ENCODE results near the gene ASIC2.

ASIC2 gene

DNA sequence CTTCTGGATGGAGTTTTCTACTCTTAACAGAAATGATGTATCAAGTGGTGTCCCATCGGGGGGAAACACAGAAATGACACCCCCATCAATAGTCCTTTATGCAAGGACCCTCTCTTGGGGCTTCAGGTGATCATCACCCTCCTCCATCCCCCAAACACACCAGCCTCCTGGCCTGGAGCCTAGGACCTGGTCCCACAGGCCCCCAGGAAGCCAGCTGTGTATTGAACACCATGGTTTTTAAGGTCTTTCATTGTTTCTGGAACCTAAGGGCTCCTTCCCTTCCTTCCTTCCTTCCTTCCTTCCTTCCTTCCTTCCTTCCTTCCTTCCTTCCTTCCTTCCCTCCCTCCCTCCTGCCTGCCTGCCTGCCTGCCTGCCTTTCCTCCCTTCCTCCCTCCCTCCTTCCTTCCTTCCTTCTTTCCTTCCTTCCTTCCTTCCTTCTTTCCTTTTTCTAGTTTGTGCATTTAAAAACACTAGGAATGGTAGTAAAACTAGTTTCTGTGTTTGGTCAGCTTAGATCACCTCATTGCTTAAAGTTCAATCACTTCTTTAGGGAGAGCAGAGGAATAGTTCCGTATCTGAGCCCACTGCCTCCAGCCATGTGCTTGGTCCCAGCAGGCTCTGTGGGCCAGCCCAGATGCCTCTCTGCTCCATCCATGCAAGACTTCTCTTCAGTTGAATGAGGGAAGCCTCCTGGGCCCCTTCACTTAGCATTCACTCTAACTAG lies 23.6 kb downstream of the ASIC2 start:
- peaks cover 0 to 6% of the 10 kb centered on the region in 2 donors for H3K27me3 ChIP-seq (ENCODE audit: control insufficient read depth in 1 of 2, insufficient read depth in 2 of 2, low read length in 2 of 2)
- no peaks in the 10 kb centered on the region for H3K36me3 ChIP-seq (ENCODE audit: control insufficient read depth in 2 of 2, insufficient read depth in 2 of 2, low read length in 2 of 2)
- no peaks in the 10 kb centered on the region for H3K9me3 ChIP-seq (ENCODE audit: control insufficient read depth in 2 of 2, low read length in 2 of 2)
- H3K27ac ChIP-seq (ENCODE audit: low read length) = no peak overlapping the region
- H3K4me1 ChIP-seq (ENCODE audit: control insufficient read depth, insufficient read depth, low read length) = no peaks in the 10 kb centered on the region
- no peak overlapping the region for H3K9ac ChIP-seq (ENCODE audit: low read length in 2 of 2)
- H3K4me3 ChIP-seq (ENCODE audit: low read length in 2 of 2) = no peak overlapping the region

GRCh38 chr17:33267851-33268548 lies 25.1 kb downstream of the ASIC2 start:
- Histone ChIP-seq H3K27ac (ENCODE audit: low read length) (no peak overlapping the region), H3K4me3 (ENCODE audit: low read length in 2 of 2) (no peak overlapping the region)

GRCh38 chr17:33267271-33267790 lies 25.8 kb downstream of the ASIC2 start:
- peaks cover 0 to 12% of the 10 kb centered on the region in 2 donors for H3K27me3 ChIP-seq (ENCODE audit: control insufficient read depth in 1 of 2, insufficient read depth in 2 of 2, low read length in 2 of 2)
- no peak overlapping the region for H3K9ac ChIP-seq (ENCODE audit: low read length in 2 of 2)
- H3K4me3 ChIP-seq (ENCODE audit: low read length in 2 of 2) = no peak overlapping the region
- no peaks in the 10 kb centered on the region for H3K4me1 ChIP-seq (ENCODE audit: control insufficient read depth, insufficient read depth, low read length)
- no peaks in the 10 kb centered on the region for H3K36me3 ChIP-seq (ENCODE audit: control insufficient read depth in 2 of 2, insufficient read depth in 2 of 2, low read length in 2 of 2)
- no peak overlapping the region for H3K27ac ChIP-seq (ENCODE audit: low read length)
- no peaks in the 10 kb centered on the region for H3K9me3 ChIP-seq (ENCODE audit: control insufficient read depth in 2 of 2, low read length in 2 of 2)

More at GRCh38 chr17:33267851-33268548, 25.1 kb downstream of the ASIC2 start:
- Histone ChIP-seq H3K4me1 (ENCODE audit: control insufficient read depth, insufficient read depth, low read length) (no peaks in the 10 kb centered on the region), H3K9ac (ENCODE audit: low read length in 2 of 2) (no peak overlapping the region), H3K27me3 (ENCODE audit: control insufficient read depth in 1 of 2, insufficient read depth in 2 of 2, low read length in 2 of 2) (peaks cover 0 to 12% of the 10 kb centered on the region in 2 donors), H3K9me3 (ENCODE audit: control insufficient read depth in 2 of 2, low read length in 2 of 2) (no peaks in the 10 kb centered on the region), H3K36me3 (ENCODE audit: control insufficient read depth in 2 of 2, insufficient read depth in 2 of 2, low read length in 2 of 2) (no peaks in the 10 kb centered on the region)

- Histone ChIP-seq H3K9ac (ENCODE audit: low read length in 2 of 2) (no peak overlapping the region), H3K27me3 (ENCODE audit: control insufficient read depth in 1 of 2, insufficient read depth in 2 of 2, low read length in 2 of 2) (peaks cover 0 to 12% of the 10 kb centered on the region in 2 donors), H3K4me3 (ENCODE audit: low read length in 2 of 2) (no peak overlapping the region)
Measured at GRCh38 chr17:33266611-33267010, 26.5 kb downstream of the ASIC2 start.

GRCh38 chr17:33266116-33266515 lies 27.0 kb downstream of the ASIC2 start:
- Histone ChIP-seq H3K9me3 (ENCODE audit: control insufficient read depth in 2 of 2, low read length in 2 of 2) (no peaks in the 10 kb centered on the region), H3K27me3 (ENCODE audit: control insufficient read depth in 1 of 2, insufficient read depth in 2 of 2, low read length in 2 of 2) (peaks cover 0 to 13% of the 10 kb centered on the region in 2 donors), H3K4me3 (ENCODE audit: low read length in 2 of 2) (no peak overlapping the region), H3K4me1 (ENCODE audit: control insufficient read depth, insufficient read depth, low read length) (no peaks in the 10 kb centered on the region), H3K9ac (ENCODE audit: low read length in 2 of 2) (no peak overlapping the region), H3K36me3 (ENCODE audit: control insufficient read depth in 2 of 2, insufficient read depth in 2 of 2, low read length in 2 of 2) (no peaks in the 10 kb centered on the region), H3K27ac (ENCODE audit: low read length) (no peak overlapping the region)

More at GRCh38 chr17:33266611-33267010, 26.5 kb downstream of the ASIC2 start:
- H3K9me3 ChIP-seq (ENCODE audit: control insufficient read depth in 2 of 2, low read length in 2 of 2) = no peaks in the 10 kb centered on the region
- no peak overlapping the region for H3K27ac ChIP-seq (ENCODE audit: low read length)
- no peaks in the 10 kb centered on the region for H3K4me1 ChIP-seq (ENCODE audit: control insufficient read depth, insufficient read depth, low read length)
- no peaks in the 10 kb centered on the region for H3K36me3 ChIP-seq (ENCODE audit: control insufficient read depth in 2 of 2, insufficient read depth in 2 of 2, low read length in 2 of 2)

GRCh38 chr17:33263396-33263795 lies 29.7 kb downstream of the ASIC2 start:
- Histone ChIP-seq H3K36me3 (ENCODE audit: control insufficient read depth in 2 of 2, insufficient read depth in 2 of 2, low read length in 2 of 2) (no peaks in the 10 kb centered on the region), H3K4me1 (ENCODE audit: control insufficient read depth, insufficient read depth, low read length) (no peaks in the 10 kb centered on the region), H3K27me3 (ENCODE audit: control insufficient read depth in 1 of 2, insufficient read depth in 2 of 2, low read length in 2 of 2) (peaks cover 0 to 16% of the 10 kb centered on the region in 2 donors), H3K9me3 (ENCODE audit: control insufficient read depth in 2 of 2, low read length in 2 of 2) (no peaks in the 10 kb centered on the region), H3K9ac (ENCODE audit: low read length in 2 of 2) (no peak overlapping the region), H3K4me3 (ENCODE audit: low read length in 2 of 2) (no peak overlapping the region), H3K27ac (ENCODE audit: low read length) (no peak overlapping the region)

DNA sequence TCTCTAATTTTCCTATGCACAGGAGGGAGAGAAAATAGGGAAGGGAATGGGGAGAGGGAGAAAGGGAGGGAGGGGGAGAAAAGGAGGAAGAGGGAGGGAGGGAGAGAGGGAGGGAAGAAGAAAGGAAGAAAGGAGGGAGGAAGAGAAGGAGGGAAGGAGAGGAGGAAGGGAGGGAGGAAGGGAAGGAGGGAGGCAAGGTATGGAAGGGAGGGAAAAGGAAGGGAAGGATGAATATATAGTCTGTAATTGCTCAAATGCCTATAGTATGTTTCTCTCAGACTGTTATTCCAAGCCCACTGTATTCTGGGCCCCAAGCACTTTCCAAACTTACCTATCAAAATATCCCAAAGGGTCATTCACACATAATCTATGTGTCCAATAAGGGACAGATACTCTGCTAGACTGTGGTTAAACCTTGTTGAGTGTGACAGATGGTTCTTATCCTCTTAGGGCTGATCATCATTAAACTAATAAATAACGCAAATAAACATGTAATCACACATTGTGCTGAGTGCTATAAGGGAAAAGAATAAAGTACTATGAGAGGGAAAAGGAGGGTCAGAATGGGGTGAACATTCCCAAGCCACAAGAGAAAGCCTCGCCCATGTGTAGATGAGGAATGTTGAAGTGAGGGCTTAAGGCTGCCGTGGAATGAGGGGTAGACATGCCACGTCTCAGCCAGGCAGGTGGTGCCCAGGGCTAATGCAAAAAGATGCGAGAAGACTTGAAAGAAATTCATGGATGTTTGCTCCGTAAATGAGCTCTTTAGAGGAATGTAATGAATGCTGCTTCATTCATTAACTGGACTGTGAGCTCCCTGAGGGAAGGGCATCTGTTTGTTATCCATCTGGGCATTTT lies 30.6 kb downstream of the ASIC2 start:
- no peaks in the 10 kb centered on the region for H3K9me3 ChIP-seq (ENCODE audit: control insufficient read depth in 2 of 2, low read length in 2 of 2)
- H3K4me1 ChIP-seq (ENCODE audit: control insufficient read depth, insufficient read depth, low read length) = no peaks in the 10 kb centered on the region
- H3K4me3 ChIP-seq (ENCODE audit: low read length in 2 of 2) = no peak overlapping the region
- no peak overlapping the region for H3K9ac ChIP-seq (ENCODE audit: low read length in 2 of 2)
- H3K27me3 ChIP-seq (ENCODE audit: control insufficient read depth in 1 of 2, insufficient read depth in 2 of 2, low read length in 2 of 2) = peaks cover 4 to 21% of the 10 kb centered on the region in 2 donors
- H3K36me3 ChIP-seq (ENCODE audit: control insufficient read depth in 2 of 2, insufficient read depth in 2 of 2, low read length in 2 of 2) = no peaks in the 10 kb centered on the region
- no peak overlapping the region for H3K27ac ChIP-seq (ENCODE audit: low read length)

GRCh38 chr17:33261820-33262219 lies 31.3 kb downstream of the ASIC2 start:
- no peaks in the 10 kb centered on the region for H3K9me3 ChIP-seq (ENCODE audit: control insufficient read depth in 2 of 2, low read length in 2 of 2)
- no peaks in the 10 kb centered on the region for H3K4me1 ChIP-seq (ENCODE audit: control insufficient read depth, insufficient read depth, low read length)
- no peak overlapping the region for H3K27ac ChIP-seq (ENCODE audit: low read length)
- H3K36me3 ChIP-seq (ENCODE audit: control insufficient read depth in 2 of 2, insufficient read depth in 2 of 2, low read length in 2 of 2) = no peaks in the 10 kb centered on the region
- no peak overlapping the region for H3K9ac ChIP-seq (ENCODE audit: low read length in 2 of 2)
- peaks cover 4 to 26% of the 10 kb centered on the region in 2 donors for H3K27me3 ChIP-seq (ENCODE audit: control insufficient read depth in 1 of 2, insufficient read depth in 2 of 2, low read length in 2 of 2)
- H3K4me3 ChIP-seq (ENCODE audit: low read length in 2 of 2) = no peak overlapping the region

- no peaks in the 10 kb centered on the region for H3K4me1 ChIP-seq (ENCODE audit: control insufficient read depth, insufficient read depth, low read length)
- H3K9ac ChIP-seq (ENCODE audit: low read length in 2 of 2) = no peak overlapping the region
- no peaks in the 10 kb centered on the region for H3K9me3 ChIP-seq (ENCODE audit: control insufficient read depth in 2 of 2, low read length in 2 of 2)
- no peaks in the 10 kb centered on the region for H3K36me3 ChIP-seq (ENCODE audit: control insufficient read depth in 2 of 2, insufficient read depth in 2 of 2, low read length in 2 of 2)
- no peak overlapping the region for H3K27ac ChIP-seq (ENCODE audit: low read length)
- no peak overlapping the region for H3K4me3 ChIP-seq (ENCODE audit: low read length in 2 of 2)
- peaks cover 4 to 28% of the 10 kb centered on the region in 2 donors for H3K27me3 ChIP-seq (ENCODE audit: control insufficient read depth in 1 of 2, insufficient read depth in 2 of 2, low read length in 2 of 2)
Measured at GRCh38 chr17:33260638-33261037, 32.5 kb downstream of the ASIC2 start.

GRCh38 chr17:33258296-33258695 lies 34.8 kb downstream of the ASIC2 start:
- H3K9me3 ChIP-seq (ENCODE audit: control insufficient read depth in 2 of 2, low read length in 2 of 2) = no peaks in the 10 kb centered on the region
- peaks cover 4 to 18% of the 10 kb centered on the region in 2 donors for H3K27me3 ChIP-seq (ENCODE audit: control insufficient read depth in 1 of 2, insufficient read depth in 2 of 2, low read length in 2 of 2)

More at GRCh38 chr17:33258296-33258695, 34.8 kb downstream of the ASIC2 start:
- Histone ChIP-seq H3K4me3 (ENCODE audit: low read length in 2 of 2) (no peak overlapping the region), H3K36me3 (ENCODE audit: control insufficient read depth in 2 of 2, insufficient read depth in 2 of 2, low read length in 2 of 2) (no peaks in the 10 kb centered on the region), H3K27ac (ENCODE audit: low read length) (no peak overlapping the region), H3K4me1 (ENCODE audit: control insufficient read depth, insufficient read depth, low read length) (no peaks in the 10 kb centered on the region), H3K9ac (ENCODE audit: low read length in 2 of 2) (no peak overlapping the region)

All from stomach smooth muscle (tissue), 2 donors.